NCI-H345 treated with DMSO at 0.1 percent for 48 hours (cell line): Measurements from ENCODE around the gene LRP2BP.
"Not testable (repeated sequence)": the region's sequence is repeated elsewhere in the genome, so short reads cannot be mapped to it uniquely, and the experiment has no call there.

Experiments used
- DNase-seq: peaks from one replicate; lab custom pipeline; 2025; ENCODE audit not compliant: unreplicated experiment; lab: John Stamatoyannopoulos, UW

LRP2BP gene

GRCh38 chr4:185329879-185330510 is 65.7 kb downstream of the LRP2BP start:
- not testable (repeated sequence) for DNase-seq

- no peak for DNase-seq
Measured at GRCh38 chr4:185328586-185328985, 67.1 kb downstream of the LRP2BP start.

- not testable (repeated sequence) for DNase-seq
Measured at GRCh38 chr4:185325721-185326120, 70.0 kb downstream of the LRP2BP start.

- DNase-seq = not testable (repeated sequence)
Measured at GRCh38 chr4:185324361-185324760, 71.4 kb downstream of the LRP2BP start.

GRCh38 chr4:185323606-185324005 is 72.1 kb downstream of the LRP2BP start:
- DNase-seq = no peak

GRCh38 chr4:185322803-185323202 is 72.9 kb downstream of the LRP2BP start:
- DNase-seq = no peak

- peak; percentile 75 for DNase-seq
Measured at GRCh38 chr4:185318679-185319078, 77.0 kb downstream of the LRP2BP start.

GRCh38 chr4:185317880-185318279 is 77.8 kb downstream of the LRP2BP start:
- no peak for DNase-seq

- DNase-seq = not testable (repeated sequence)
Measured at GRCh38 chr4:185317462-185317861, 78.3 kb downstream of the LRP2BP start.
